CD4-positive, alpha-beta T cell treated with Interleukin-17A for 1 hour (primary cell): ENCODE results near the gene ACSL4.
"Not testable (repeated sequence)": the region's sequence is repeated elsewhere in the genome, so short reads cannot be mapped to it uniquely, and the experiment has no call there.

Experiments
- DNase-seq: peaks from one replicate; pipeline ENCODE4 v3.0.0-alpha.2; 2020

Gene ACSL4

DNA sequence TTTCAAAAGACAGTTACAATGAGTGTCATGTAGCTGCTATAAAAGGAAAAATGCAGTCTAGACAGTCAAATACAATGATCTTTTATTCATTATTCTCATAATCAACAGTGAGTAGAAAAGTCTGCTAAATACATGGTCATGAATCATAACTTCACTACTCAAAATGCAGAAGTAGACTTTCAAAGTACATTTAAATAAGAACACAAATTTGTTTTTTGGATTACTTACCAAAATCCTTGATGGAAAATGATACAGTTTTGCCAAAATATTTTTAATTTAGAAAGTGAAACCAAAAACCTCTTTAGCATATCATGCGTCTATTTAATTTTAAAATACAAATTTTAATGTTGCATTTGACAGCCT lies 4.9 kb downstream of the ACSL4 start:
- DNase-seq = no peak

GRCh38 chrX:109724971-109725370 lies 8.1 kb downstream of the ACSL4 start:
- not testable (repeated sequence) for DNase-seq

DNA sequence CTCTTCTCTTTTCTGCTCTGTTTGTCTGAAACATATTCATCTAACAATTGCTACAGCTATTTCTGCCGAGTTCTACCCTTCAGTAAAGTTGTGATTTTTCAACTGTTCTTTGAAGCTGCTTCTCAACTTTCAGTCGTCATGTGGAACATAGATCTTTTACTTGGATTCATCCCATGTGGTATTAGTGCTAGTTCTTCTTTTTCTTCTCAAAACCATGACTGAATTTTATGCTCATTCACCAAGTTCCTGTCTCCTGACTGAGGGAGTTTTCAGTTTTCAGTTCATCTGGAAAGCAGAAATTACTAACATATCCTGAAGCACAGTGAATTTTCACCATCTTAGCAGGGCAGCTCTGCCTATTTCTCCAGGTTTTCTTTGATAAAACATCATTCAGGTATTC lies 12.1 kb downstream of the ACSL4 start:
- no peak for DNase-seq

DNA sequence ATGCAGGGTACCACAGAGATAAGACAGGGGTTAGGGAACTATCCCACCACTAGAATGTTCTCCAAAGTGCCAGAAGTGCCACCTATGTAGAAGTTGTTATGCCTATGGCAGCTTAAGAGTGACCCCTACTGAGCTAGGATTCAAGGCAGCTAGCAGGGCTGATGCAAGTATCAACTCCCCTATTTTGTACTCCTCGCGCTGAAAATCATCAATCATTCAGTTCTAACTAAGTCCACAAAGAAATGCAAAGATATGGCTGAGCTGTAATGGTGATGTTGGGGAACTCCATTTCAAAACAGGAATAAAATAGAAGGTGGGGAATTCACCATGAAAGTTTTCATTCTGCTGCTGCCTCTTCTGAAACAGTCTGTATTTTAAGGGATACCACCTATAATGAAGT lies 13.8 kb downstream of the ACSL4 start:
- DNase-seq = no peak

- no peak for DNase-seq
Observed at GRCh38 chrX:109716431-109717028, 16.5 kb downstream of the ACSL4 start.

DNA sequence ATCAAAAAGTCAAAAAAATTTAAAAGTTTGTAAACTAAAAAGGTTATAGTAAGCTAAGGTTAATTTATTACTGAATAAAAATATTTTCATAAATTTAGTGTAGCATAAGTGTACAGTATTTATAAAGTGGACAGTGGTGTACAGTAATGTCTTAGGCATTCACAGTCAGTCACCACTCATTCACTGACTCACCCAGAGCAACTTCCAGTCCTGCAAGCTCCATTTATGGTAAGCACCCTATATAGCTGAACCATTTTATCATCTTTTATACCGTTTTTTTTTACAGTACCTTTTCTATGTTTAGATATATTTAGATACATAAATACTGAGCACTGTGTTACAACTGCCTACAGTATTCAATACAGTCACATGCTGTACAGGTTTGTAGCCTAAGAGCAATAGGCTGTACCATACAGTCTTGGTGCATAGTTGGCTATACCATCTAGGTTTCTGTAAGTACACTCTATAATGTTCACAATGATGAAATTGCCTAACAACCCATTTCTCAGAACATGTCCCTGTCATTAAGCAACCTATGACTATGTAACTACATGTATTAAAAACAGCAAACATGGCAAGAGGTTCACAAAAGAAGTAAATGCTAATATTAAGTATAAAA lies 18.6 kb downstream of the ACSL4 start:
- no peak for DNase-seq

DNA sequence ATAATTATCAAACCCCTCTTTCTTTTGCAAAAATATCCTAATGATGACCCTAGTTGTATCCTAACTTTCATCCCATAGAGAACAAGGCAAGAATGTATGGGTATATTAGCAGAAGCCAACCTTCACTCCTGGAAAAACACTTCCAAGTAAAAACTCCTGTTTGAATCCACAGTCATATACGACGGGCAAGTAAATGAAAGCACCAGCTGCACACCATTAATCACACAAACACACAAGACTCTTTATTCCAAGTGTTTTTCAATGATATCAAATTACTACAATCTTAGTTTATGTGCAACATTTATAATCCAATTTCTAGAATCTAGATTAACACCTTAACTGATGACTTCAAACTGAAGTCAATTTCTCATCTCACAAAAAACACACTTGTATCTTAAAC lies 22.9 kb downstream of the ACSL4 start:
- DNase-seq = no peak

DNA sequence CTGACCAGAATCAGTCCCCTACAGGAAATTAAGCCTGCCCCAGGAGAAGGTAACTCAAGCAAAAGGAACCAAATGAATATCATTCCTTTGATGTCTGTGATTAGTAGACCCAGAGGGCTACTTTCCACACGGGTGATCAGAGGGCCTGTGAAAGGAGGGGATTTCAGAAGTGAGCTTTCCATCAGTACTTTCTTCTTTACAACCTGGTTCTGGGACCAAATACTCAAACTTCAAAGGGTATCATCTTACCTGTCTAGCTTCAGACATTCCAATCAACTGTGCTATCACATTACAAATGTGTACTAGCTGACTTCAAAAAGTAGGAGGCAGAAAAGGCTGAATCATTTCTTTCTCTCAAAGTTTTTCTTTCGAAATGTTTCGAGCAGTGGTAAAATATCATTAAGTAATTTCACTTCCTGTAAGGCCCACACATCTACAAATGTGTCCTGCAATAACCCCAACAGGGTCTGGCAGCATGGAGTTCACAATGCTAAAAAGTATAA lies 23.9 kb downstream of the ACSL4 start:
- DNase-seq = peak; percentile 18

GRCh38 chrX:109707720-109708119 lies 25.3 kb downstream of the ACSL4 start:
- DNase-seq = no peak

GRCh38 chrX:109707319-109707718 lies 25.7 kb downstream of the ACSL4 start:
- no peak for DNase-seq

- DNase-seq = no peak
Observed at GRCh38 chrX:109704563-109704962, 28.5 kb downstream of the ACSL4 start.

DNA sequence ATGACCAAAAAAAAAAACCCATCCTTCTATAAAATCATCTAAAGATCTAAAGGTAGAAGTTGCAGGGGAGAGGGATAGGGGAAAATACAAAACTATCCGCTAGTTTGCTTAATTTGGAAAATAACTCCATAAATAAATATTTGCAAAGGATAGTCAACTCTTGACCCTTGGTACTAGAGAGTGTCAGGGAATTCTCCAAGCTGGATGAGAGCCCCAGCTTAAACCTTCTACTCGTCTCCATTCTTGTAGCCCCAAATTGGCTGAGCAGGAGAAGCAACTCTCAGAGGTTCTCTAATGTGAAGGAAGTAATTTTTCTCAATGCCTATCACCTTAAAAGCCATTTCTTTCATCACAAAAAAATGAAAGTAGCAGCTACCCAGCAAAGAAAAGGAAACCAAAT lies 35.2 kb downstream of the ACSL4 start:
- DNase-seq = no peak

GRCh38 chrX:109696146-109696740 lies 36.8 kb downstream of the ACSL4 start:
- DNase-seq = no peak

GRCh38 chrX:109695637-109696036 lies 37.4 kb downstream of the ACSL4 start:
- DNase-seq = no peak

- no peak for DNase-seq
Observed at GRCh38 chrX:109691752-109692151, 41.3 kb downstream of the ACSL4 start.

DNA sequence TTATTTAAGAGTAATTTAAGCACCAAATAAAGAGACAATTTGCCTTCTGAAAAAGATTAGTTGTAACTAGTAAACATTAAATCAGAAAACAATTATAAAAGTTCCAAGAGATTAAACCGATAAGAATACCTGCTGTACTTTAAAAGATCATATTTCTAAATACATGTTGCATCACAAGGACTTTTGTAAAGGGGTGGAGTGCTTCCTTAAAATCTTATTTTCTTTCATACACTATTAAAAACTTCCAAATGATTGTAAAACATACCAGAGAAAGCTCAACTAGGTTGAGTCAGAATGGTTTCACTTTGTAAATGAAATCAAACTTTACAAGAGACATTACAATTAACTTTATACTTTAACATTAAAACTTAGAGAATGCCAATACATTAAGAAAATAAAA lies 41.8 kb downstream of the ACSL4 start:
- no peak for DNase-seq

DNA sequence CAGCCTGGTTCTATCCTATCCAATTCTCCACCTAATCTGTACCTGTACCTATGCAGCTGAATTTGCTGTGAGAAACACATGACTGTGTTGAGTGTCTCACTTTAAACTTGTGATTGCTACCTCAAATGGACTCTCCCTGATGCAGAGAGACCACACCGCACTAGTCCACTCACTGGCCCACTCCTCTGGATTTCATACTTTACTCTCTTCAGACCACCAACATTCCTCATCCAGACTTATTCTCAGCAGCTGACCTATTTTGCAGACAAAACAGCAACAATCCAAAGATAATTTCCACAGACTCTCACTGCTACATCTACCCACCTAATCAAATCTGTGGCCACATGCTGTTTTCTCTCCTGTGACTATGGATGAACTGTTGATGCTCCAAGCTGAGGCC lies 45.2 kb downstream of the ACSL4 start:
- DNase-seq = no peak

GRCh38 chrX:109685656-109686078 lies 47.4 kb downstream of the ACSL4 start:
- DNase-seq = no peak

DNA sequence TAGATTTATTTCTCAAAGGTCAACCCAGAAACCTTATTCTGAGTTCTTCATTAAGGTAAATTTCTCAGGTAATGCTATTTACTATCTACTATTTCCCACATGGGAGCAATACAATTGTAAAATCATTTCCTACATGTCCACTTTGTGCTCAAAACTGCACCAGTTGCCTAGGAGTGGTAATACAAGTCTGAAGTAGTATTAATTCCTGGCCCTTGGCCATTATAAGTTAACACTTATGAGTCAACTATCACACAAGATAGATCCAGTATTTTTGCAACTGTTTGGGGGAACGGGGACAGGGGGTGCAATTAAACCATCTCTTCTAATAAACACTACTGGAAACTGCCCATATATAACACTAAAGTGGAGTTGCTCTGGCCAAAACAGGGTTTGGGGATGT lies 48.9 kb downstream of the ACSL4 start:
- no peak for DNase-seq

GRCh38 chrX:109681475-109682081 lies 51.5 kb downstream of the ACSL4 start:
- DNase-seq = no peak

DNA sequence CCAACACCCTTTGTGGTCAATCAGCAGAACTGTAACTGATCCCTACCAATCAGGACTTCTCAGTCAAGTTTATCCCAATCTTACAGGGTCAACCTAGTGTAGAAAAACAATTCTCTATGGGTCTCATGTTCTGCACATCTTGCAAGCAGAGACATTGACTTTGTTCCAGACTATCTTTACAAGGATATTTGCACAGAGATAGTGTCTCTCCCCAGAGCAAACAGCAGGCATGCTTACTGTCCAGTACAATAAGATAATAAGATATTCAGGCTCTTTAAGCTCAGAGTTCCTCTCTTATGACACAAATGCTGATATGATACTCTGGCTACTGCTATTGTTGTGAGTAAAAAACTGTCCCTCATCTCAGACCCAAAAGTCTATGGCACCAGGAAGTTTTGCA lies 53.2 kb downstream of the ACSL4 start:
- no peak for DNase-seq

- no peak for DNase-seq
Observed at GRCh38 chrX:109672239-109672638, 60.8 kb downstream of the ACSL4 start.

- DNase-seq = not testable (repeated sequence)
Observed at GRCh38 chrX:109671170-109671569, 61.9 kb downstream of the ACSL4 start.

GRCh38 chrX:109667986-109668385 lies 65.1 kb downstream of the ACSL4 start:
- no peak for DNase-seq
